Testis (tissue), 3 donors: ENCODE data around the gene RGS13. TPM values are rescaled to one million over a fixed set of nuclear protein-coding genes. Genes with fewer than 3 reads are reported as not detected.

ENCODE experiments used
- DNase-seq: peaks from one replicate; pipeline ENCODE4 v3.0.0-alpha.2; 2019
- H3K27ac ChIP-seq, 2 donors: fragments of 200-600 bp; sonication (generic); one replicate each; pipeline ENCODE4 v1.5.1; 2019
- H3K27me3 ChIP-seq: fragments of 200-600 bp; sonication (generic); one replicate; pipeline ENCODE4 v1.5.1; 2019
- H3K36me3 ChIP-seq: fragments of 200-600 bp; sonication (generic); one replicate; pipeline ENCODE4 v1.5.1; 2017; ENCODE audit warnings: low read depth; ENCODE audit errors: missing control alignments
- H3K4me1 ChIP-seq: fragments of 200-600 bp; sonication (generic); one replicate; pipeline ENCODE4 v1.5.1; 2019
- H3K4me3 ChIP-seq, 2 donors: fragments of 200-600 bp; sonication (generic); one replicate each; pipeline ENCODE4 v1.5.1; 2017 to 2019
- H3K9me3 ChIP-seq: fragments of 200-600 bp; sonication (generic); one replicate; pipeline ENCODE4 v1.5.1; 2017
- POLR2A ChIP-seq: fragments of 450-650 bp; IDR thresholded peaks from one replicate; pipeline ENCODE4 v1.6.1; 2017; ENCODE audit warnings: antibody characterized with exemption, mild to moderate bottlenecking, moderate library complexity
- WGBS, 2 donors: methylation state at CpG; one replicate each; pipeline ENCODE4 v1.1.5; 2018; 5-methylcytosine and 5-hydroxymethylcytosine counted together
- intact Hi-C: fragments of 100-400 bp; cut with DNase I; formaldehyde crosslinking; loops from one replicate; pipeline ENCODE4 v1.15.1; 2023; ENCODE audit warnings: low total_unique reads
- polyA plus RNA-seq: library from polyadenylated mRNA; stranded (reverse); fragments of 350-450 nt; fragmentation: Illumina TruSeq; extraction: RNeasy Lipid Tissue Mini Kit (QIAGEN cat#74804); gene quantifications from one replicate; pipeline ENCODE4 v1.2.3, GENCODE V29; 2014; ENCODE audit warnings: low read depth, low replicate concordance; ENCODE audit not compliant: insufficient read depth
- total RNA-seq, 2 donors: library from RNA; depleted of rRNA; stranded (reverse); fragments of >200 nt; gene quantifications; one replicate each; pipeline ENCODE4 v1.2.3, GENCODE V29; 2016
- TF ChIP-seq, protein P1 (sequence below), 3 experiments: fragments of 450-650 bp in 2 of 3; fragments of 200-600 bp in 1 of 3; sonication (generic) in 1 of 3; IDR thresholded peaks; one replicate each; pipeline ENCODE4 v1.5.1; 2016 to 2019; ENCODE audit warnings: antibody characterized with exemption in 3 of 3, mild to moderate bottlenecking in 2 of 3, moderate library complexity in 1 of 3

Gene RGS13
- total and polyA plus RNA-seq, 3 donors from 2014 or later: 0.25 TPM; not detected in 2

GRCh38 chr1:192628396-192629057 lies 7.4 kb upstream of the RGS13 start:
- TF ChIP-seq, protein P1, sequence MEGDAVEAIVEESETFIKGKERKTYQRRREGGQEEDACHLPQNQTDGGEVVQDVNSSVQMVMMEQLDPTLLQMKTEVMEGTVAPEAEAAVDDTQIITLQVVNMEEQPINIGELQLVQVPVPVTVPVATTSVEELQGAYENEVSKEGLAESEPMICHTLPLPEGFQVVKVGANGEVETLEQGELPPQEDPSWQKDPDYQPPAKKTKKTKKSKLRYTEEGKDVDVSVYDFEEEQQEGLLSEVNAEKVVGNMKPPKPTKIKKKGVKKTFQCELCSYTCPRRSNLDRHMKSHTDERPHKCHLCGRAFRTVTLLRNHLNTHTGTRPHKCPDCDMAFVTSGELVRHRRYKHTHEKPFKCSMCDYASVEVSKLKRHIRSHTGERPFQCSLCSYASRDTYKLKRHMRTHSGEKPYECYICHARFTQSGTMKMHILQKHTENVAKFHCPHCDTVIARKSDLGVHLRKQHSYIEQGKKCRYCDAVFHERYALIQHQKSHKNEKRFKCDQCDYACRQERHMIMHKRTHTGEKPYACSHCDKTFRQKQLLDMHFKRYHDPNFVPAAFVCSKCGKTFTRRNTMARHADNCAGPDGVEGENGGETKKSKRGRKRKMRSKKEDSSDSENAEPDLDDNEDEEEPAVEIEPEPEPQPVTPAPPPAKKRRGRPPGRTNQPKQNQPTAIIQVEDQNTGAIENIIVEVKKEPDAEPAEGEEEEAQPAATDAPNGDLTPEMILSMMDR (IDR thresholded peaks at IDR 0.05): no peak
- TF ChIP-seq POLR2A: no peak
- Histone ChIP-seq H3K4me3 (no peak overlapping the region), H3K9me3 (no peaks in the 10 kb centered on the region), H3K36me3 (no peaks in the 10 kb centered on the region), H3K27me3 (no peaks in the 10 kb centered on the region), H3K27ac (no peak overlapping the region), H3K4me1 (peaks cover 8% of the 10 kb centered on the region)
- 87 to 92% methylated on average over 1 of the region's 1 CpG for WGBS, 2 donors
- no peak for DNase-seq
- intact Hi-C loops: no loop called here

GRCh38 chr1:192629612-192630011 lies 6.3 kb upstream of the RGS13 start:
- intact Hi-C loops: no loop called here

DNA sequence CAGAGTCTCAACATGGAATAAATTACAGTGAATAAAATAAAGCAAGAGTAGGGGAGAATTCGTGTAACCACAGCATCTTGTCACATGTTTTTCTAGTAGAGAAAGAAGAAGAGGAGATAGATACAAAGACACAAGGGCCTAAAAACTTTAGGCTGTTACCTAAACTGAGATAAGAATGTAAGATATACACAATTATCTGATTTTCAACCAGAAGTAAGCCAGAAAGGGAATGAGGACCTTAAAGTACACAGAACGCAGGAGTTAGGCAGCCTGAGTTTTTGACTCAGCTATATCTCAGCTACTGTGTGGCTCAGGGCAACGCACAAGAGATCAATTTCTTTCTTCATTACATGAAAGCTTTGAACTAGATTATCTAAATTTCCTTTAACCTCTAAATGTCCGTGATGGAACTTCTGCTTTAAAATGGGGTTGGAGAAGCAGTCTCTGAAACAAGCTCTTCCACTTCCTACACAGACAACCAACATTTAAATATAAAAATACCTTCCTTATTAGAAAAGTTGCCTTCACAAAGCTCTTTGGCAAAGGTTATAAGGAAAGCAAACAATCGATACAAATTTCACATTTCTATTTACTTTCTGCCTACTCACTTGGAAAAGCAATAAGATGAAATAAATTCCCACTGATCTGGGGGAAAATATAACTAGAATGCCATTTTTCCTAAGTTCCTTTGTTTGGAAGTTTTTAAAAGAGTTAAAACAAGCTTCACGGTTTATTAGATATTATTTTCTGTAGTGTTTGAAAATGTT lies 5.2 kb upstream of the RGS13 start:
- intact Hi-C loops: no loop called here
- Histone ChIP-seq H3K9me3 (no peaks in the 10 kb centered on the region), H3K4me3 (no peak overlapping the region), H3K4me1 (peaks cover 8% of the 10 kb centered on the region), H3K36me3 (no peaks in the 10 kb centered on the region), H3K27ac (no peak overlapping the region), H3K27me3 (no peaks in the 10 kb centered on the region)
- DNase-seq: no peak
- WGBS, 2 donors: 74 to 79% methylated on average over 6 of the region's 6 CpGs
- TF ChIP-seq, protein P1 (IDR thresholded peaks at IDR 0.05): no peak
- no peak for TF ChIP-seq POLR2A

More at GRCh38 chr1:192629612-192630011, 6.3 kb upstream of the RGS13 start:
- Histone ChIP-seq H3K27me3 (no peaks in the 10 kb centered on the region), H3K4me1 (peaks cover 8% of the 10 kb centered on the region), H3K9me3 (no peaks in the 10 kb centered on the region), H3K27ac (no peak overlapping the region), H3K36me3 (no peaks in the 10 kb centered on the region), H3K4me3 (no peak overlapping the region)
- TF ChIP-seq POLR2A: no peak
- TF ChIP-seq, protein P1 (IDR thresholded peaks at IDR 0.05): no peak
- WGBS, 2 donors: 67 to 73% methylated on average over 3 of the region's 3 CpGs
- no peak for DNase-seq

DNA sequence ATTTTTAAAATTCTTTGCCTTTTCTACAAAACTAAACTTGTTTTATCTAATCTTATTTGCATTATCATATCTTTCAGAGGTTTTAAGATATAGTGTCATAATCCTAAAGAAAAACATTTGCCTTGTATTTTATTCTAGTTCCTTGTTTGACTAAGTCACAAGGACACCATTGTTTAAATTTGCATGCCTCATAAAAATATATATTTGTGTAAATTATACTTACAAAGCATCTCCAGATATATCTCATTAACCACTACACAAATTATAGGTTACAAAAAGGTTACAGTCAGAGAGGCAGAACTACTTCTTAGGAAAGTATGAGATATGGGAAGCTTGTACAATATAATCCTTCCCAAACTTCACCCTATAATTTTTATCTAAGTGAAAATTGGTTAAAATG lies 4.2 kb upstream of the RGS13 start:
- no peak for TF ChIP-seq POLR2A
- TF ChIP-seq, protein P1 (IDR thresholded peaks at IDR 0.05): no peak
- Histone ChIP-seq H3K4me3 (no peak overlapping the region), H3K9me3 (no peaks in the 10 kb centered on the region), H3K27ac (no peak overlapping the region), H3K4me1 (peaks cover 8% of the 10 kb centered on the region), H3K36me3 (no peaks in the 10 kb centered on the region), H3K27me3 (no peaks in the 10 kb centered on the region)
- no peak for DNase-seq
- intact Hi-C loops: no loop called here
